ENCODE results near the gene CPTP.

CPTP gene

DNA sequence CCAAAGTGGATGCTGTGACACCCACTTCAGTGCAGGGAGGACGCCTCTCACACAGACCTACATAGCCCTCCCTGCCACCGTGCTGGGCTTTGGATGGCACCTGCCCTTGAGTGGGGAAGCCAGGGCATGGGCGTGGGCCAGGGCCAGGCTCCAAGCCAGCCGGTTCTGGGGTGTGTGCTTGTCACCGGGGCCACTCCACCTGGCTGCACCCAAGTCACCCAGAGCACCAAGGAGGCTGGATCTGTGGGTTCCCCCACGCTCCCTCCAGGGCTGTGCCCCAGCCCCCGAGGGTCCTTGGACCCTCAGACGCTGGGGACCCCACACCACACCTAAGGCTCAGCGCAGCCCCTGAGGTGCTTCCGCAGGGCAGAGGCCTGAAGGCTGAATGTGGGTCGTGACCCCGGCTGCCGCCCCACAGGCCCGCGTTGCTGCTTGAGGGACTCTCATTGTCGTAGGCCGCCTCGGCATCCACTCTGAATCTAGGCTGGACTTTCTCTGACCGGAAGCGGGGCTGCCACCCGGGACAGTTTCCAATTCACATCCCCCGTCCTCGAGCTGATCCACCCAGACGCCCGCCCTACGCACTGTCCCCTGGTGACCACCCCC lies 32.3 kb downstream of the CPTP start:
- DNase-seq (ENCODE audit: low read depth) = no peak
- peak overlapping the region; percentile 62 for H3K4me3 ChIP-seq (ENCODE audit: low read depth, low read length)
- TF ChIP-seq, protein P1, sequence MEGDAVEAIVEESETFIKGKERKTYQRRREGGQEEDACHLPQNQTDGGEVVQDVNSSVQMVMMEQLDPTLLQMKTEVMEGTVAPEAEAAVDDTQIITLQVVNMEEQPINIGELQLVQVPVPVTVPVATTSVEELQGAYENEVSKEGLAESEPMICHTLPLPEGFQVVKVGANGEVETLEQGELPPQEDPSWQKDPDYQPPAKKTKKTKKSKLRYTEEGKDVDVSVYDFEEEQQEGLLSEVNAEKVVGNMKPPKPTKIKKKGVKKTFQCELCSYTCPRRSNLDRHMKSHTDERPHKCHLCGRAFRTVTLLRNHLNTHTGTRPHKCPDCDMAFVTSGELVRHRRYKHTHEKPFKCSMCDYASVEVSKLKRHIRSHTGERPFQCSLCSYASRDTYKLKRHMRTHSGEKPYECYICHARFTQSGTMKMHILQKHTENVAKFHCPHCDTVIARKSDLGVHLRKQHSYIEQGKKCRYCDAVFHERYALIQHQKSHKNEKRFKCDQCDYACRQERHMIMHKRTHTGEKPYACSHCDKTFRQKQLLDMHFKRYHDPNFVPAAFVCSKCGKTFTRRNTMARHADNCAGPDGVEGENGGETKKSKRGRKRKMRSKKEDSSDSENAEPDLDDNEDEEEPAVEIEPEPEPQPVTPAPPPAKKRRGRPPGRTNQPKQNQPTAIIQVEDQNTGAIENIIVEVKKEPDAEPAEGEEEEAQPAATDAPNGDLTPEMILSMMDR (conservative IDR thresholded peaks at IDR 0.05; ENCODE audit: low read depth, low read length) = no peak

DNA sequence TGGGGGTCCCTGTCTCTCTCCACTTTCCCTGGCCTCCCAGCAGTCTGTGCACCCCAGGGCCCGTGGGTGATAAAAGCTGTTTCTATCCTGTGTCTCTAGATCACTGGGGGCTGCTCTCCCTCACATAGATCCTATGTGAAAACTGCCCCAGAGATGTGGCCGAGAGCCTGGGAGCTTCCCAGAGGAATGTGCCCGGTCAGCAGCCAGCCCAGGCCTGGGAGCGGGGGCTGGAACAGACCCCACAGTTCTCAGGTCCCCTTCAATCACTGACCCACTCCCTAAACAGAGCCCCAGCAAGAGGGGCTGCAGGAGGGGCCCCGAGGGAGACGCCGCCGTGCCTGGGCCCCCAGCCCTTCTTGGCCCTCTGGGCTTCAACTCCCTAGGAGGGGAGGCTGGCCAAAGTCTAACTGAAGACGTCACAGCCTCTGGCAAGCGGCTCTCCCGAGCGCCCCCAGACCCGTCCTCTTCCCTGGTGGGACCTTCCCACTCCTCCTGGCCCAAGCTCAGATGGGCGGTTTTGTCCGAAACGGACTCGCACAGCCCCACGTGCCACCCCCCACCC lies 33.4 kb downstream of the CPTP start:
- H3K4me3 ChIP-seq (ENCODE audit: low read depth, low read length) = peak overlapping the region; percentile 62
- TF ChIP-seq, protein P1 (conservative IDR thresholded peaks at IDR 0.05; ENCODE audit: low read depth, low read length) = no peak
- peak; percentile 29 for DNase-seq (ENCODE audit: low read depth)

DNA sequence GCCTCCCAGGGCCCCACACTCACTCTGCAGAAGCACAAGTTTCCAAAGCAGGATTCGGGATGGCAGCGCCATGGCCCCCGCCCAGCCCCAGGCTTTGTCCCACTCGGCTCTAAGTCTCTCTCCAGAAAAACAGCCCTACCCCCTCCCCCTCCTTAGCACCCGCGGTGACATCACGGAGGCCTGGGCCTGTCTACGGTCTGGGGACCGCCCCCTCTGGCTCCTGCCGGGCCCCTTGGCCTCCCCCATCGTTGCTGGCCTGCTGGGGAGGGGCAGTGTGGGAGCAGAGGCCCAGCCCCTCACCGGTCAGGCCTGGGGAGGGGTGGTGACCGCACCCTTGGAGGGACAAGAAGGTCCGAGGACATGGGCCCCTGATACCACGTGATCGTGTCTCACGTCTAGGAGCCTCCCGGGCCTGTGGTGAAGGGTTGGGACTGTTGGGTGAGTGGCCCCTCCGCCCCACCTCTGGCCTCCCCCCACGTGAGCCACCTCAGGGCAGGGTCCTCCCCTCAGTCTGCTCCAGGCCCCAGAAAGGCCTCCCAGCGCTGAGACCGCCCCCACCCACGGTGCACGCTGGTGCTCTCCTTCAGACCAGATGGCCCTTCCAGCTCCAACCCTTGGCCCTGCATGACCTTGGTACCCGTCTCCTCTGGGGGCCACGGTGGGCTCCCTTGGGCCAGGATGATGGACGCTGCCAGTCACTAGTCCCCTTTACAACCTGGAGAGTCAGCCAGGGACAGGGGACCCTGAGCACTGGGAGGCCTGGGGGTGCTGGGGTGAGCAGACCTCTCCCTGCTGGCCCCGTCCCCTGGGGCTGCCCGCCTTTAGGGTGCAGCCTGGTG lies 34.0 kb downstream of the CPTP start, which contains the start of gene MXRA8:
Gene MXRA8 (minus strand): TSS at position 123 of the 839 bp plus-strand sequence. CDS start 51 bp downstream, at position 72.
- DNase-seq (ENCODE audit: low read depth) = peak; percentile 68
- TF ChIP-seq, protein P1 (conservative IDR thresholded peaks at IDR 0.05; ENCODE audit: low read depth, low read length) = no peak
- peak within 1 kb of the TSS; percentile 62 for H3K4me3 ChIP-seq (ENCODE audit: low read depth, low read length)

DNA sequence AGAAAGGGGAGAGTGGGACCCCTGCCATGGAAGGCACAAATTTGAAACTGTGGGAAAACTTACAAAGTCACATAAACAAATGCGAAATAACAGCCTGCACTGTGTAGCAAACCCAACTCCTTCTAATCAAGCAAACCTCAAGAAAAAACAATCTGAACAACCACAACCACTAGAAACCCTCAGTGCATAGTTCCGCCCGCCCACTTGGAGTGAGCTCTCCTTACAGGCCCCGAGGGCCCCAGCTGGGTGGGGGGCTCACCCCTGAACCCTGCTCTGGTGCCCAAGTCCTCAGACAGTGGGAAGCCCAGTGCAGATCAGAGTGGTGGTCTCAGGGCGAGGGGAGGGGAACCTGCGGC lies 34.7 kb downstream of the CPTP start:
- DNase-seq (ENCODE audit: low read depth) = peak; percentile 83
- H3K4me3 ChIP-seq (ENCODE audit: low read depth, low read length) = peak overlapping the region; percentile 62
- TF ChIP-seq, protein P1 (conservative IDR thresholded peaks at IDR 0.05; ENCODE audit: low read depth, low read length) = no peak

DNA sequence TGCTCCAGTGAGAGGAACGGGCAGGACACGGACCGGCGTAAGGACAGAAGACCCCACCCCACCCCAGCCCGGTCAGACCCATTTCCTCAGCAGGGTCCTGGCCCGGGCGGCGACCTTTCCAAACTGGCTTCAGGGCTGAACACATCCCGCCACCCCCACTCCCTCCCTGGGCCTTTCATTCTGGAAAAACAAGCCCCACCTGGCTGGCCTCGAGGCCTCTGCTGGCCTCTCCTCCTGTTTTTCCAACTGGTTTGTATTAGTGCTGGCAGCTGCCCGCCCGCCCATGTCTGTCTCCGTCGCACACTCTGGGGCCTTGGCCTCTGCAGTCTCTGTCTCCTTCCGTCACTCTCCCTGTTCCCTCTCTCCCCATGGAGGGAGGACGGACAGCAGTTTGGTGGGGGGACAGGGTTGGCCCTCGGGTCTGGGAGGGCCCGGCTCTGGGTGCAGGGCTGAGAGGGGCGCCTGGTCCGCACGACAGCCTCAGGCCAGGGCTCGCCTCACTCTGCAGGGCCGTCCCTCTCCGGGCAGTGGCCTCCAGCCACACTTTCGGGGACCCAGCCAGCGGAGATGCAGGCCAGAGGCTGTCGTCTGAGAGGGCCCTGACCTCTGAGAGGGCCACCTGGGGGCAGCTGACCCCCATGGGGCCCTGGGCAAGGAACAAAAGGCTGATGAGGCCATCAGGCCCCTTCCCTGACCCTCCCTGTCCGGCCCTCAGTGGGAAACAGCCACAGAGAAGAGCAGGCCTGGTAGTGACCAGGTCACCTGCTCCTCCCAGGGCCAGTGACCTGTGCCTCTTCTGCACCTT lies 35.3 kb downstream of the CPTP start:
- H3K4me3 ChIP-seq (ENCODE audit: low read depth, low read length) = no peak overlapping the region
- TF ChIP-seq, protein P1 (conservative IDR thresholded peaks at IDR 0.05; ENCODE audit: low read depth, low read length) = no peak
- peak; percentile 39 for DNase-seq (ENCODE audit: low read depth)

DNA sequence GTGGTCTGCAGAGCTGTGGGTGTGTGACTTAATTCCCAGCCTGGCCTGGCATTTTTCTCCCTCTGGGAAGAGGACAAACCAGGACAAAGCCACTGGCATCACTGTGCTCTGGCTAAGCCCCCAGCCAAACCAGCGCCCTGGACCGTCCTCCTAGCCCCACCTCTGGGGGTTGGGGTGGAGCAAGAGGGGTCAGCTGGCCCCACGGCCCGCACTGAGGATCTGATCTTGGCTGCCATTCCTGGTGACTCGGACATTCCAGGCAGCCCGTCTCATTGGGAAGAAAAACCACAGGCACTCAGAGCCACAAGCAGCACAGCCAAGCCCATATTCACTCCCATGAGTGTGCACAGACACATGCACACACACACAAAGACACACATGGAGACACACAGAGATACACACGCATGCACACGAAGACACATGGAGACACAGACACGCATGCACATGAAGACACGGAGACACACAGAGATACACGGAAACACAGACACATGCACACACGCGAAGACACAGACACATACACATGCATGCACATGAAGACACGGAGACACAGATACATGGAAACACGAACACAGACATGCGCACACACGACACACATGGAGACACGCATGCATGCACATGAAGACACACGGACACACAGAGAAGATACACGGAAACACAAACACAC lies 36.0 kb downstream of the CPTP start:
- TF ChIP-seq, protein P1 (conservative IDR thresholded peaks at IDR 0.05; ENCODE audit: low read depth, low read length) = no peak
- peak; percentile 86 for DNase-seq (ENCODE audit: low read depth)
- H3K4me3 ChIP-seq (ENCODE audit: low read depth, low read length) = no peak overlapping the region

Data from choroid plexus epithelial cell (primary cell).